ENCODE measurements around the gene GPATCH2.

GPATCH2 gene

GRCh38 chr1:217542837-217543236 lies 88.1 kb downstream of the GPATCH2 start:
- no peak for DNase-seq
- Histone ChIP-seq H3K9me3 (peaks cover 0 to 4% (median 0%) of the 10 kb centered on the region in 3 donors), H3K4me3 (no peak overlapping the region), H3K27ac (no peak overlapping the region), H3K27me3 (no peaks in the 10 kb centered on the region), H3K36me3 (no peaks in the 10 kb centered on the region), H3K4me1 (no peaks in the 10 kb centered on the region)
- intact Hi-C loops (cut with DNase I; ENCODE audit: low total_unique reads): no loop called here
- TF ChIP-seq, protein P1, sequence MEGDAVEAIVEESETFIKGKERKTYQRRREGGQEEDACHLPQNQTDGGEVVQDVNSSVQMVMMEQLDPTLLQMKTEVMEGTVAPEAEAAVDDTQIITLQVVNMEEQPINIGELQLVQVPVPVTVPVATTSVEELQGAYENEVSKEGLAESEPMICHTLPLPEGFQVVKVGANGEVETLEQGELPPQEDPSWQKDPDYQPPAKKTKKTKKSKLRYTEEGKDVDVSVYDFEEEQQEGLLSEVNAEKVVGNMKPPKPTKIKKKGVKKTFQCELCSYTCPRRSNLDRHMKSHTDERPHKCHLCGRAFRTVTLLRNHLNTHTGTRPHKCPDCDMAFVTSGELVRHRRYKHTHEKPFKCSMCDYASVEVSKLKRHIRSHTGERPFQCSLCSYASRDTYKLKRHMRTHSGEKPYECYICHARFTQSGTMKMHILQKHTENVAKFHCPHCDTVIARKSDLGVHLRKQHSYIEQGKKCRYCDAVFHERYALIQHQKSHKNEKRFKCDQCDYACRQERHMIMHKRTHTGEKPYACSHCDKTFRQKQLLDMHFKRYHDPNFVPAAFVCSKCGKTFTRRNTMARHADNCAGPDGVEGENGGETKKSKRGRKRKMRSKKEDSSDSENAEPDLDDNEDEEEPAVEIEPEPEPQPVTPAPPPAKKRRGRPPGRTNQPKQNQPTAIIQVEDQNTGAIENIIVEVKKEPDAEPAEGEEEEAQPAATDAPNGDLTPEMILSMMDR (IDR thresholded peaks at IDR 0.05): no peak

DNA sequence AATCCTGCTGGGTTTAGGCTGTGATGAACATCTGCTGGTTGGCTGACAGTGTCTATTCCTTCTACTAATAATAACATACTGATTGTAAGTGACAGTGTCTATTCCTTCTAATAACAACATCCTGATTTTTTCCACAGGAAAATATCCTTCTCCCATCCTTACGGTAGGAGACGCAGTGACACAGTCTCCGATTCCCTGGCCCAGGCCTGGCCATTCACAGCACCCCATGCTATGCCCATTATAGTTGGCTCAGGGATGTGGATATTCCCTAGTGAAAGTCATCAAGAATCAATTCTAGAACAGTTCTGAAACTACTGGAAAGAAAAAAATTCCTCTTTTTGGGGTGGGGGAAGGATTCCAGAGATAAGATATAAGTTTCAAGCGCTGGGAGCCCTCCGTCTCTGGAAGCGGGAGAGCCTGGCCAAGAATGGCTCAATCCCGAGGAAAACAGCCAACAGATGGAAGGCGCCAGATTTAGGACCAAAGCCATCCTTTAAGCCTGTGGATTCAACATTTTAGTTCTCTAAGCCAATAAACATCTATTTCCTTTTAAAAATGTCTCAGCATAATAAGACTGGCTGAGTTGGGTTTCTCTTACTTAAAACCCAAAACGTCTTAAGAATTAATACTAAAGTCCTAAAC lies 88.6 kb downstream of the GPATCH2 start:
- H3K27me3 ChIP-seq: no peaks in the 10 kb centered on the region
- H3K27ac ChIP-seq: no peak overlapping the region
- TF ChIP-seq, protein P1 (IDR thresholded peaks at IDR 0.05): no peak
- intact Hi-C loops (cut with DNase I; ENCODE audit: low total_unique reads): no loop called here
- H3K9me3 ChIP-seq: peaks cover 0 to 4% (median 0%) of the 10 kb centered on the region in 3 donors
- H3K4me3 ChIP-seq: no peak overlapping the region
- DNase-seq: peak in 1 of 2 donors; percentile 29
- H3K4me1 ChIP-seq: no peaks in the 10 kb centered on the region
- H3K36me3 ChIP-seq: no peaks in the 10 kb centered on the region

GRCh38 chr1:217540321-217540720 lies 90.6 kb downstream of the GPATCH2 start:
- no peaks in the 10 kb centered on the region for H3K4me1 ChIP-seq
- intact Hi-C loops (cut with DNase I; ENCODE audit: low total_unique reads): no loop called here
- DNase-seq: no peak
- no peak overlapping the region for H3K27ac ChIP-seq
- H3K9me3 ChIP-seq: no peaks in the 10 kb centered on the region
- H3K27me3 ChIP-seq: no peaks in the 10 kb centered on the region
- TF ChIP-seq, protein P1 (IDR thresholded peaks at IDR 0.05): no peak
- H3K4me3 ChIP-seq: no peak overlapping the region
- no peaks in the 10 kb centered on the region for H3K36me3 ChIP-seq

DNA sequence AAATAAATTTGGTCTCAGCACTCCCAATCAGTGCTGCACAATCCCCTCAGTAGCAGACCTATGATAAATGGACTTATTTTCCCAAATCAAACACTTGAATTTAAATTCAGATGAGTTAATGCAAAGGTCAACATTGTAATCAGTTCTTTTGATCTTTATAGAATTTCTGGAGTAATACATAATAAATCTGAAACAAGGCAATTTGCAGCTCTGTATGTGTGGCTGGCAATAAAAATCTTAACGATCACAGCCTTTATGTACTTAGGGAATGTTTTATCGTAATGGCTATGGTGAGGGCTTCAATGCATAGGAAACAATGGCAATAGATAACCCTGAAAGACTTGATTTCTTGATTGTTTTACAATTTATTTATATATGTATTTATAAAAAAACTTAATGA lies 91.4 kb downstream of the GPATCH2 start:
- Histone ChIP-seq H3K9me3 (no peaks in the 10 kb centered on the region), H3K4me3 (no peak overlapping the region), H3K4me1 (no peaks in the 10 kb centered on the region), H3K27me3 (no peaks in the 10 kb centered on the region), H3K36me3 (no peaks in the 10 kb centered on the region), H3K27ac (no peak overlapping the region)
- intact Hi-C loops (cut with DNase I; ENCODE audit: low total_unique reads): no loop called here
- TF ChIP-seq, protein P1 (IDR thresholded peaks at IDR 0.05): no peak
- no peak for DNase-seq

GRCh38 chr1:217535601-217536377 lies 95.1 kb downstream of the GPATCH2 start:
- no peaks in the 10 kb centered on the region for H3K36me3 ChIP-seq
- no peak overlapping the region for H3K4me3 ChIP-seq
- no peaks in the 10 kb centered on the region for H3K4me1 ChIP-seq
- no peak for DNase-seq
- H3K27ac ChIP-seq: no peak overlapping the region
- no peaks in the 10 kb centered on the region for H3K9me3 ChIP-seq
- H3K27me3 ChIP-seq: no peaks in the 10 kb centered on the region
- intact Hi-C loops (cut with DNase I; ENCODE audit: low total_unique reads): no loop called here
- TF ChIP-seq, protein P1 (IDR thresholded peaks at IDR 0.05): no peak
